H9 (cell line): ENCODE measurements around the gene KRTAP12-3. TPM values are rescaled to one million over a fixed set of nuclear protein-coding genes. Genes with fewer than 3 reads are reported as not detected.

Experiments used
- DNase-seq: peaks from one replicate; pipeline ENCODE4 v3.0.0-alpha.2; 2017
- H2AFZ ChIP-seq: one replicate; pipeline ENCODE4 v1.6.1; 2013; ENCODE audit warnings: mild to moderate bottlenecking, low read length, control low read depth, moderate library complexity
- H2AK5ac ChIP-seq: 2 replicates; pipeline ENCODE4 v1.6.1; 2013; ENCODE audit warnings: low read length, control low read depth, mixed read lengths; ENCODE audit not compliant: insufficient read length
- H2BK120ac ChIP-seq: one replicate; pipeline ENCODE4 v1.6.1; 2013; ENCODE audit warnings: low read depth, mild to moderate bottlenecking, low read length, control low read depth, inconsistent platforms; ENCODE audit not compliant: poor library complexity, severe bottlenecking
- H2BK12ac ChIP-seq: 2 replicates; pipeline ENCODE4 v1.6.1; 2013; ENCODE audit warnings: low read length, control low read depth, mixed read lengths, low read depth; ENCODE audit not compliant: insufficient read length
- H2BK15ac ChIP-seq: 2 replicates; pipeline ENCODE4 v1.6.1; 2013; ENCODE audit warnings: low read depth, low read length, control low read depth
- H2BK20ac ChIP-seq: one replicate; pipeline ENCODE4 v1.6.1; 2013; ENCODE audit warnings: low read depth, mild to moderate bottlenecking, low read length, control low read depth, inconsistent platforms; ENCODE audit not compliant: poor library complexity, severe bottlenecking
- H2BK5ac ChIP-seq: 2 replicates; pipeline ENCODE4 v1.6.1; 2013; ENCODE audit warnings: low read length, control low read depth, mixed read lengths; ENCODE audit not compliant: insufficient read length
- H3K14ac ChIP-seq: 2 replicates; pipeline ENCODE4 v1.6.1; 2013; ENCODE audit warnings: low read length, control low read depth; ENCODE audit not compliant: insufficient read depth
- H3K18ac ChIP-seq: 2 replicates; pipeline ENCODE4 v1.6.1; 2013; ENCODE audit warnings: low read depth, mild to moderate bottlenecking, mixed read lengths, low read length, control low read depth; ENCODE audit not compliant: insufficient read length
- H3K23ac ChIP-seq: 2 replicates; pipeline ENCODE4 v1.6.1; 2013; ENCODE audit warnings: low read length, control low read depth, mixed read lengths, low read depth; ENCODE audit not compliant: insufficient read length
- H3K23me2 ChIP-seq: 2 replicates; pipeline ENCODE4 v1.6.1; 2013; ENCODE audit warnings: low read depth, mild to moderate bottlenecking, mixed read lengths, low read length, control low read depth; ENCODE audit not compliant: insufficient read length, poor library complexity, severe bottlenecking
- H3K27ac ChIP-seq: 2 replicates; pipeline ENCODE4 v1.5.1; 2013; ENCODE audit warnings: low read length, control low read depth, mixed read lengths, low read depth; ENCODE audit not compliant: insufficient read length
- H3K27me3 ChIP-seq: 2 replicates; pipeline ENCODE4 v1.6.1; 2013; ENCODE audit warnings: low read length, control low read depth, inconsistent platforms; ENCODE audit not compliant: insufficient read depth
- H3K4ac ChIP-seq: 2 replicates; pipeline ENCODE4 v1.6.1; 2013; ENCODE audit warnings: low read depth, mild to moderate bottlenecking, control low read depth, inconsistent platforms, low read length, moderate library complexity
- H3K4me1 ChIP-seq: 2 replicates; pipeline ENCODE4 v1.6.1; 2013; ENCODE audit warnings: low read length, control low read depth, inconsistent platforms; ENCODE audit not compliant: insufficient read depth
- H3K4me2 ChIP-seq: 2 replicates; pipeline ENCODE4 v1.6.1; 2013; ENCODE audit warnings: low read length, control low read depth, mixed read lengths; ENCODE audit not compliant: insufficient read length, insufficient read depth
- H3K56ac ChIP-seq: 2 replicates; pipeline ENCODE4 v1.6.1; 2013; ENCODE audit warnings: low read depth, mild to moderate bottlenecking, mixed read lengths, low read length, control low read depth; ENCODE audit not compliant: insufficient read length
- H3K79me1 ChIP-seq: 2 replicates; pipeline ENCODE4 v1.6.1; 2013; ENCODE audit warnings: low read depth, mild to moderate bottlenecking, moderate library complexity, low read length, control low read depth, inconsistent platforms; ENCODE audit not compliant: insufficient read depth, poor library complexity, severe bottlenecking
- H3K79me2 ChIP-seq: 2 replicates; pipeline ENCODE4 v1.6.1; 2013; ENCODE audit warnings: low read length, control low read depth, inconsistent platforms; ENCODE audit not compliant: insufficient read depth
- H3K9ac ChIP-seq: 2 replicates; pipeline ENCODE4 v1.6.1; 2013; ENCODE audit warnings: low read length, control low read depth, mixed read lengths; ENCODE audit not compliant: insufficient read length; ENCODE audit errors: extremely low read depth
- H3K9me3 ChIP-seq: one replicate; pipeline ENCODE4 v1.6.1; 2013; ENCODE audit warnings: low read depth, low read length, inconsistent platforms; ENCODE audit not compliant: control insufficient read depth
- H3T11ph ChIP-seq: one replicate; pipeline ENCODE4 v1.6.1; 2013; ENCODE audit warnings: mild to moderate bottlenecking, low read length, control low read depth, inconsistent platforms
- H4K20me1 ChIP-seq: one replicate; pipeline ENCODE4 v1.6.1; 2013; ENCODE audit not compliant: control insufficient read depth, insufficient read length, insufficient read depth
- H4K5ac ChIP-seq: 2 replicates; pipeline ENCODE4 v1.6.1; 2013; ENCODE audit warnings: low read depth, mild to moderate bottlenecking, mixed read lengths, low read length, control low read depth; ENCODE audit not compliant: insufficient read length
- H4K8ac ChIP-seq: replicated peaks from 2 replicates; pipeline ENCODE4 v1.6.1; 2013; ENCODE audit warnings: low read length, control low read depth, mixed read lengths, low read depth; ENCODE audit not compliant: insufficient read length
- H4K91ac ChIP-seq: 2 replicates; pipeline ENCODE4 v1.6.1; 2013; ENCODE audit warnings: low read depth, mild to moderate bottlenecking, moderate library complexity, mixed read lengths, low read length, control low read depth; ENCODE audit not compliant: insufficient read length
- H3K27ac Mint-ChIP-seq, 3 experiments: 2 replicates in 2 of 3; 3 replicates in 1 of 3; pipeline ENCODE4 v1.8.0; 2020 to 2021; ENCODE audit warnings: mixed read lengths in 3 of 3, mild to moderate bottlenecking in 1 of 3, moderate library complexity in 1 of 3
- H3K27me3 Mint-ChIP-seq: 2 replicates; pipeline ENCODE4 v1.8.0; 2021; ENCODE audit warnings: low read depth, mild to moderate bottlenecking, moderate library complexity, mixed read lengths
- H3K36me3 Mint-ChIP-seq, 3 experiments: 2 replicates in 2 of 3; 3 replicates in 1 of 3; pipeline ENCODE4 v1.8.0; 2020 to 2021; ENCODE audit warnings: low read depth in 3 of 3, mixed read lengths in 3 of 3; ENCODE audit not compliant: insufficient read depth in 1 of 3
- H3K4me1 Mint-ChIP-seq, 2 experiments: 2 replicates each; pipeline ENCODE4 v1.8.0; 2020; ENCODE audit warnings: mixed read lengths in 2 of 2
- H3K4me3 Mint-ChIP-seq, 2 experiments: 2 replicates in 1 of 2; 3 replicates in 1 of 2; pipeline ENCODE4 v1.8.0; 2020 to 2021; ENCODE audit warnings: mild to moderate bottlenecking in 2 of 2, mixed read lengths in 2 of 2, moderate library complexity in 1 of 2
- H3K9me3 Mint-ChIP-seq, 2 experiments: 2 replicates in 1 of 2; 3 replicates in 1 of 2; pipeline ENCODE4 v1.8.0; 2020; ENCODE audit warnings: mild to moderate bottlenecking in 2 of 2, mixed read lengths in 2 of 2, moderate library complexity in 1 of 2
- WGBS: extraction: QIAGEN DNeasy Blood & Tissue Kit; methylation state at CpG from one replicate; pipeline ENCODE4 v1.1.7; 2013; ENCODE audit warnings: missing lambda C conversion rate, low lambda C conversion rate, mixed read lengths; ENCODE audit not compliant: insufficient read length; ENCODE audit errors: extremely low coverage; 5-methylcytosine and 5-hydroxymethylcytosine counted together
- total RNA-seq: library from RNA; stranded (reverse); gene quantifications from 2 replicates; pipeline ENCODE4 v1.2.1, GENCODE V29; 2021
- TF ChIP-seq, protein P1 (sequence below): fragments of 200-600 bp; sonication (generic); conservative IDR thresholded peaks from 3 replicates; pipeline ENCODE4 v1.8.0; 2021; ENCODE audit warnings: antibody characterized with exemption, mild to moderate bottlenecking

The KRTAP12-3 gene
- total RNA-seq, 1 experiment from 2014 or later: not detected

DNA sequence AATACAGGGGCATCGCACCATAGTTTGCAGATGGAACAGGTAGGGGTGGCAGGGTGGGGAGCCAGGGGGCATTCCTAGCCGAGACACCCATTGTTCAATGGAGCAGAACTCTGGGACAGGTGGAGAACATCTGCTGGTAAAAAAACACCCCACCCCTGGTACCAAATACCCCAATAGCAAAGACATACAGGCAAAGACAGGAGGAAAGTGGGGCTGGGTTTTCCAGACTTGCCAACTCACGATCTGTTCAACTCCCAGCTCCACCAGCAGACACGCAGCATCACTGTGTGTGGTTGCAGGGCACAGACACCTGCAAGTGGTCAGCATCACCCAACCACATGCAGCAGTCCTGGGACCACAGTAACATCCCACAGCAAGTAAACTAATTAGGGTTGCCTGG is 46.2 kb upstream of the KRTAP12-3 start:
- Histone ChIP-seq H3K56ac (no peak overlapping the region), H3K9ac (no peak overlapping the region), H4K91ac (no peak overlapping the region), H3K14ac (no peak overlapping the region), H3K27me3 (no peaks in the 10 kb centered on the region), H4K8ac (no peak overlapping the region), H3K18ac (no peak overlapping the region), H4K5ac (no peak overlapping the region), H3K79me2 (no peaks in the 10 kb centered on the region), H2AFZ (no peak overlapping the region), H2AK5ac (no peak overlapping the region), H3K23me2 (no peaks in the 10 kb centered on the region), H2BK12ac (no peak overlapping the region), H3K79me1 (no peaks in the 10 kb centered on the region), H3K4me1 (no peaks in the 10 kb centered on the region), H2BK5ac (no peak overlapping the region), H2BK120ac (no peak overlapping the region), H4K20me1 (no peaks in the 10 kb centered on the region), H3K27ac (no peak overlapping the region), H2BK15ac (no peak overlapping the region), H3K4ac (no peak overlapping the region), H3T11ph (no peak overlapping the region), H3K9me3 (peaks cover 9% of the 10 kb centered on the region), H2BK20ac (no peak overlapping the region), H3K4me2 (no peak overlapping the region), H3K23ac (no peak overlapping the region)
- H3K4me1 Mint-ChIP-seq: peaks cover 11 to 17% of the 10 kb centered on the region in 2 experiments
- no peak for DNase-seq
- TF ChIP-seq, protein P1, sequence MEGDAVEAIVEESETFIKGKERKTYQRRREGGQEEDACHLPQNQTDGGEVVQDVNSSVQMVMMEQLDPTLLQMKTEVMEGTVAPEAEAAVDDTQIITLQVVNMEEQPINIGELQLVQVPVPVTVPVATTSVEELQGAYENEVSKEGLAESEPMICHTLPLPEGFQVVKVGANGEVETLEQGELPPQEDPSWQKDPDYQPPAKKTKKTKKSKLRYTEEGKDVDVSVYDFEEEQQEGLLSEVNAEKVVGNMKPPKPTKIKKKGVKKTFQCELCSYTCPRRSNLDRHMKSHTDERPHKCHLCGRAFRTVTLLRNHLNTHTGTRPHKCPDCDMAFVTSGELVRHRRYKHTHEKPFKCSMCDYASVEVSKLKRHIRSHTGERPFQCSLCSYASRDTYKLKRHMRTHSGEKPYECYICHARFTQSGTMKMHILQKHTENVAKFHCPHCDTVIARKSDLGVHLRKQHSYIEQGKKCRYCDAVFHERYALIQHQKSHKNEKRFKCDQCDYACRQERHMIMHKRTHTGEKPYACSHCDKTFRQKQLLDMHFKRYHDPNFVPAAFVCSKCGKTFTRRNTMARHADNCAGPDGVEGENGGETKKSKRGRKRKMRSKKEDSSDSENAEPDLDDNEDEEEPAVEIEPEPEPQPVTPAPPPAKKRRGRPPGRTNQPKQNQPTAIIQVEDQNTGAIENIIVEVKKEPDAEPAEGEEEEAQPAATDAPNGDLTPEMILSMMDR: no peak
- H3K27ac Mint-ChIP-seq: no peak overlapping the region
- no CpG with 5 or more reads among the region's 4 CpGs for WGBS
- H3K9me3 Mint-ChIP-seq: peaks cover 33 to 38% of the 10 kb centered on the region in 2 experiments
- no peak overlapping the region for H3K4me3 Mint-ChIP-seq
- H3K36me3 Mint-ChIP-seq: peaks cover 8 to 26% (median 21%) of the 10 kb centered on the region in 3 experiments
- H3K27me3 Mint-ChIP-seq: peaks cover 9% of the 10 kb centered on the region
